ENCODE results near the gene ABR. TPM values are rescaled to one million over a fixed set of nuclear protein-coding genes. Genes with fewer than 3 reads are reported as not detected.

The ABR gene
- total and polyA plus RNA-seq, 2 of the 13 experiments (the other 11 are each of a cell fraction or from before 2014, with no cell fraction given): 12.4 to 40.4 TPM

GRCh38 chr17:1229349-1229899, 49.6 kb upstream of the ABR start (continued):
- TF ChIP-seq UBTF (CRISPR knock-in tag; IDR thresholded peaks at IDR 0.05): peak; percentile 37; the same call in 1 of the 2 replicates
- 0 out of 2 replicates have a peak, but pooled peaks have one; percentile 81 for TF ChIP-seq EZH2 (conservative IDR thresholded peaks at IDR 0.05; ENCODE audit: low read depth, low read length)
- TF ChIP-seq ZNF563 (CRISPR knock-in tag; IDR thresholded peaks at IDR 0.05): no peak
- no peak for TF ChIP-seq RARA (CRISPR knock-in tag; IDR thresholded peaks at IDR 0.05)
- no peak for TF ChIP-seq CBFB (CRISPR knock-in tag; IDR thresholded peaks at IDR 0.05)
- TF ChIP-seq ZBTB7A (CRISPR knock-in tag; IDR thresholded peaks at IDR 0.05): no peak
- TF ChIP-seq CREM (IDR thresholded peaks at IDR 0.05): no peak
- TF ChIP-seq CREM (CRISPR knock-in tag; IDR thresholded peaks at IDR 0.05): no peak
- TF ChIP-seq HNRNPL (IDR thresholded peaks at IDR 0.05; ENCODE audit: low read depth, low read length): no peak
- no peak for TF ChIP-seq ZNF354B (CRISPR knock-in tag; IDR thresholded peaks at IDR 0.05)
- peak; percentile 41; the same call in 1 of the 2 replicates for TF ChIP-seq GABPB1 (CRISPR knock-in tag; IDR thresholded peaks at IDR 0.05)
- peak; percentile 14; the same call in 1 of the 2 replicates for TF ChIP-seq ZNF687 (CRISPR knock-in tag; IDR thresholded peaks at IDR 0.05)
- TF ChIP-seq ZNF777 (CRISPR knock-in tag; IDR thresholded peaks at IDR 0.05): peak; percentile 63; the same call in 1 of the 2 replicates
- no peak for TF ChIP-seq CAMTA2 (CRISPR knock-in tag; IDR thresholded peaks at IDR 0.05; ENCODE audit: borderline replicate concordance)
